Kidney (tissue), 14 donors: ENCODE results near the gene NUMBL. TPM values are rescaled to one million over a fixed set of nuclear protein-coding genes. Genes with fewer than 3 reads are reported as not detected.

Source experiments
- DNase-seq, 5 donors: peaks; one replicate each; pipeline ENCODE4 v3.0.0-alpha.2; 2013 to 2020
- FAIRE-seq: peaks from 2 replicates; lab custom pipeline; 2012; peaks lifted over from hg19 to GRCh38; lab: Jason Lieb, UNC
- H3K27ac ChIP-seq, 2 donors: one replicate each; pipeline ENCODE4 v1.7.0; 2013; ENCODE audit warnings: low read depth in 2 of 2, low read length in 2 of 2, inconsistent platforms in 1 of 2
- H3K27me3 ChIP-seq: one replicate; pipeline ENCODE4 v1.7.1; 2013; ENCODE audit warnings: low read length, inconsistent platforms; ENCODE audit not compliant: control insufficient read depth, insufficient read depth
- H3K36me3 ChIP-seq, 3 donors: one replicate each; pipeline versions ENCODE4 v1.7.0 to v1.7.1; 2013; ENCODE audit warnings: low read length in 3 of 3, control low read depth in 1 of 3, inconsistent platforms in 1 of 3; ENCODE audit not compliant: insufficient read depth in 3 of 3, control insufficient read depth in 2 of 3
- H3K4me1 ChIP-seq, 3 donors: one replicate each; pipeline versions ENCODE4 v1.7.0 to v1.7.1; 2013; ENCODE audit warnings: low read length in 3 of 3, inconsistent platforms in 1 of 3, low read depth in 1 of 3; ENCODE audit not compliant: control insufficient read depth in 2 of 3, insufficient read depth in 2 of 3
- H3K4me3 ChIP-seq, 3 donors: one replicate each; pipeline versions ENCODE4 v1.7.0 to v1.8.1; 2013; ENCODE audit warnings: low read length in 3 of 3, control low read depth in 1 of 3, inconsistent platforms in 1 of 3
- H3K9ac ChIP-seq, 3 donors: one replicate each; pipeline versions ENCODE4 v1.7.0 to v1.7.1; 2013; ENCODE audit warnings: low read length in 3 of 3, control low read depth in 1 of 3, inconsistent platforms in 1 of 3
- H3K9me3 ChIP-seq, 3 donors: one replicate each; pipeline versions ENCODE4 v1.7.0 to v1.7.1; 2013; ENCODE audit warnings: low read length in 3 of 3, control low read depth in 1 of 3, inconsistent platforms in 1 of 3; ENCODE audit not compliant: control insufficient read depth in 2 of 3, insufficient read depth in 1 of 3
- intact Hi-C: fragments of 100-400 bp; cut with DNase I; formaldehyde crosslinking; loops from one replicate; pipeline ENCODE4 v1.11.1; 2022
- polyA plus RNA-seq: library from polyadenylated mRNA; stranded (reverse); fragments of 350-450 nt; fragmentation: Illumina TruSeq; extraction: RNeasy Lipid Tissue Mini Kit (QIAGEN cat#74804); gene quantifications from one replicate; pipeline ENCODE4 v1.2.3, GENCODE V29; 2014; ENCODE audit warnings: low read depth, low replicate concordance; ENCODE audit not compliant: insufficient read depth
- total RNA-seq: library from RNA; stranded (reverse); fragmentation: NEBNext Ultra II Directional; extraction: Animal tissue kit (Norgen Biotek cat#: 25700); gene quantifications from one replicate; pipeline ENCODE4 v1.2.1, GENCODE V29; 2021
- TF ChIP-seq, protein P1 (sequence below): IDR thresholded peaks from 3 replicates; pipeline ENCODE4 v1.5.1; 2012; ENCODE audit warnings: mild to moderate bottlenecking, moderate library complexity, borderline replicate concordance; ENCODE audit not compliant: insufficient read depth; ENCODE audit errors: extremely low read depth
- donor health status: control.
- donor health status: control.
- donor health status: control.
- donor health status: control.
- donor health status: control.
- donor health status: DM: yes; HTN: yes; CAD: no.
- donor health status: Normal renal cell carcinoma (clear cell type).

Gene NUMBL
- total and polyA plus RNA-seq, 2 donors from 2014 or later = 3.3 to 24.3 TPM

DNA sequence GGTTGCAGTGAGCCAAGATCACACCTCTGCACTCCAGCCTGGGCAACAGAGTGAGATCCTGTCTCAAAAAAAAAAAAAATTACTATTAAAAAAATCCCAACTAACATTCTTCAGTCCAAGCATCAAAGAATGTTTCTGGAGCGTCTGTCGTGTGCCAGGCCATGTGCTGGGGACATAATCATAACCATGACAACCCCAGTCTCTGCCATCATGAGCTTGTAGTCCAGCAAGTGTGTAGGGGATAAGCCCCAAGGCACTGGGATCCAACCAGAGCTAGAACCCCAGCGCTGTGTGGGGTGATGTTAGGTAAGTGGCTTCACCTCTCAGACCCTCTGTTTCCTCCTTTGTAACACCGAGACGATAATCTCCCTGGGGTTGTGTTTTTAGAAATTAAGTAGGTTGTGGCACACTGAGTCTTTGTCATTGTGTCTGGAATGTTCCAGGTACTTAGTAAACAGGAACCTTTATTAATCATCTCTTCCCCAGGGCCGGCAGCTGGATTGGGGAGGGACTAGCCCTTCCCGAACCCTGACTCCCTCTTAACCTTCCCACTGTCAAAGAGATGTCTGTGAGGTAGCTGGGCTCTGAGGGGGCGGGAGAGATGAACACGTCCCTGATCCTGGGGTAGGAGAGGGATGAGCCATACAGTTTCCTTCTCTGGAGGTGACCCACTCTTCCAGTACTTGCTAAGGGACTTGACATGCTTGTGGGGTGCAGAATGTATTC, 31.6 kb upstream of the NUMBL start:
- H3K27ac ChIP-seq = no peak overlapping the region
- intact Hi-C loops = no loop called here
- TF ChIP-seq, protein P1, sequence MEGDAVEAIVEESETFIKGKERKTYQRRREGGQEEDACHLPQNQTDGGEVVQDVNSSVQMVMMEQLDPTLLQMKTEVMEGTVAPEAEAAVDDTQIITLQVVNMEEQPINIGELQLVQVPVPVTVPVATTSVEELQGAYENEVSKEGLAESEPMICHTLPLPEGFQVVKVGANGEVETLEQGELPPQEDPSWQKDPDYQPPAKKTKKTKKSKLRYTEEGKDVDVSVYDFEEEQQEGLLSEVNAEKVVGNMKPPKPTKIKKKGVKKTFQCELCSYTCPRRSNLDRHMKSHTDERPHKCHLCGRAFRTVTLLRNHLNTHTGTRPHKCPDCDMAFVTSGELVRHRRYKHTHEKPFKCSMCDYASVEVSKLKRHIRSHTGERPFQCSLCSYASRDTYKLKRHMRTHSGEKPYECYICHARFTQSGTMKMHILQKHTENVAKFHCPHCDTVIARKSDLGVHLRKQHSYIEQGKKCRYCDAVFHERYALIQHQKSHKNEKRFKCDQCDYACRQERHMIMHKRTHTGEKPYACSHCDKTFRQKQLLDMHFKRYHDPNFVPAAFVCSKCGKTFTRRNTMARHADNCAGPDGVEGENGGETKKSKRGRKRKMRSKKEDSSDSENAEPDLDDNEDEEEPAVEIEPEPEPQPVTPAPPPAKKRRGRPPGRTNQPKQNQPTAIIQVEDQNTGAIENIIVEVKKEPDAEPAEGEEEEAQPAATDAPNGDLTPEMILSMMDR = no peak
- H3K4me3 ChIP-seq = peak overlapping the region in 1 of 3 donors; percentile 15
- FAIRE-seq (no peak), DNase-seq (no peak)
- H3K9me3 ChIP-seq = no peaks in the 10 kb centered on the region
- H3K36me3 ChIP-seq = peaks cover 0 to 23% (median 9%) of the 10 kb centered on the region in 3 donors
- no peaks in the 10 kb centered on the region for H3K27me3 ChIP-seq
- H3K4me1 ChIP-seq = peaks cover 0 to 22% (median 9%) of the 10 kb centered on the region in 3 donors
- no peak overlapping the region for H3K9ac ChIP-seq

DNA sequence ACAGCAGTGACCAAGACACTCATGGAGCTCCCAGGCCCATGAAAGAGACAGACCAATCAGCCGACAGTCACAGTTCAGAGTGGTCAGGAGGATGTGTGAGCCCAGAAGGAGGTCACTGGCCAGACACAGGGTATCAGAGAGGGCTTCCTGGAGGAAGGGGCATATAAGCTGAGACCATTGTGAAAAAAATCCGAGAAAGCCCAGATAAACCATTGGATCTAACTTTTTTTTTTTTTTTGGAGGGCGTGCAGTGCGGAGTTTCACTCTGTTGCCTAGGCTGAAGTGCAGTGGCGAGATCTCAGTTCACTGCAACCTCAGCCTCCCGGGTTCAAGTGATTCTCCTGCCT, 30.7 kb upstream of the NUMBL start:
- DNase-seq (no peak), FAIRE-seq (no peak)
- TF ChIP-seq, protein P1 = no peak
- H3K27ac ChIP-seq = peak overlapping the region; percentile 77 to 89
- intact Hi-C loops = no loop called here
- H3K27me3 ChIP-seq = no peaks in the 10 kb centered on the region
- H3K9ac ChIP-seq = peak overlapping the region in 1 of 3 donors; percentile 48
- peaks cover 0 to 16% (median 9%) of the 10 kb centered on the region in 3 donors for H3K36me3 ChIP-seq
- H3K4me3 ChIP-seq = peak overlapping the region in 2 of 3 donors; percentile 44 to 60
- peaks cover under 1 to 25% (median 13%) of the 10 kb centered on the region in 3 donors for H3K4me1 ChIP-seq
- no peaks in the 10 kb centered on the region for H3K9me3 ChIP-seq

DNA sequence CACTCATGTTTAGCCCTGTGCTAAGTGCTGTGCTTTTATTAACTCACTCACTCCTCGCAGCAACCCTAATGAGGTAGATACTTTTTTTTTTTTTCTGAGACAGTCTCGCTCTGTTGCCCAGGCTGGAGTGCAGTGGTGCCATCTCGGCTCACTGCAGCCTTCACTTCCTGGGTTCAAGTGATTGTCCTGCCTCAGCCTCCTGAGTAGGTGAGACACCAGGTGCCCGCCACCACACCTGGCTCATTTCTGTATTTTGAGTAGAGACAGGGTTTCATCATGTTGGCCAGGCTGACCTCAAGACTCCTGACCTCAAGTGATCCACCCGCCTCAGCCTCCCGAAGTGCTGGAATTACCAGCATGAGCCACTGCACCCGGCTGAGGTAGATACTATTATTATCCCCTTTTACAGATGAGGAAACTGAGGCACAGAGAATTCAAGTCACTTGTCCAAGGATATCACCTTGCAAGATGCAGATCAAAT, 29.0 kb upstream of the NUMBL start:
- Histone ChIP-seq H3K36me3 (peaks cover 0 to 8% (median 3%) of the 10 kb centered on the region in 3 donors), H3K9me3 (no peaks in the 10 kb centered on the region), H3K9ac (peak overlapping the region in 1 of 3 donors; percentile 55), H3K27ac (peak overlapping the region; percentile 78 to 95), H3K4me3 (peak overlapping the region; percentile 17 to 99 (median 83)), H3K27me3 (no peaks in the 10 kb centered on the region), H3K4me1 (peaks cover 3 to 37% (median 22%) of the 10 kb centered on the region in 3 donors)
- DNase-seq (peak in 1 of 5 donors; percentile 18), FAIRE-seq (no peak)
- TF ChIP-seq, protein P1 = no peak
- intact Hi-C loops = no loop called here
